ENCODE measurements around the gene PPP2R2C. TPM values are rescaled to one million over a fixed set of nuclear protein-coding genes. Genes with fewer than 3 reads are reported as not detected.

Gene PPP2R2C
- 0.08 and 0.21 TPM in 2 replicates for polyA plus RNA-seq (2012; rRNA removed)
- 0.08 and 0.22 TPM in 2 replicates for polyA plus RNA-seq (2012; cell fraction: cytosol; rRNA removed)
- polyA plus RNA-seq (2012; cell fraction: nucleus; rRNA removed) = 0.05 and 0.19 TPM in 2 replicates

DNA sequence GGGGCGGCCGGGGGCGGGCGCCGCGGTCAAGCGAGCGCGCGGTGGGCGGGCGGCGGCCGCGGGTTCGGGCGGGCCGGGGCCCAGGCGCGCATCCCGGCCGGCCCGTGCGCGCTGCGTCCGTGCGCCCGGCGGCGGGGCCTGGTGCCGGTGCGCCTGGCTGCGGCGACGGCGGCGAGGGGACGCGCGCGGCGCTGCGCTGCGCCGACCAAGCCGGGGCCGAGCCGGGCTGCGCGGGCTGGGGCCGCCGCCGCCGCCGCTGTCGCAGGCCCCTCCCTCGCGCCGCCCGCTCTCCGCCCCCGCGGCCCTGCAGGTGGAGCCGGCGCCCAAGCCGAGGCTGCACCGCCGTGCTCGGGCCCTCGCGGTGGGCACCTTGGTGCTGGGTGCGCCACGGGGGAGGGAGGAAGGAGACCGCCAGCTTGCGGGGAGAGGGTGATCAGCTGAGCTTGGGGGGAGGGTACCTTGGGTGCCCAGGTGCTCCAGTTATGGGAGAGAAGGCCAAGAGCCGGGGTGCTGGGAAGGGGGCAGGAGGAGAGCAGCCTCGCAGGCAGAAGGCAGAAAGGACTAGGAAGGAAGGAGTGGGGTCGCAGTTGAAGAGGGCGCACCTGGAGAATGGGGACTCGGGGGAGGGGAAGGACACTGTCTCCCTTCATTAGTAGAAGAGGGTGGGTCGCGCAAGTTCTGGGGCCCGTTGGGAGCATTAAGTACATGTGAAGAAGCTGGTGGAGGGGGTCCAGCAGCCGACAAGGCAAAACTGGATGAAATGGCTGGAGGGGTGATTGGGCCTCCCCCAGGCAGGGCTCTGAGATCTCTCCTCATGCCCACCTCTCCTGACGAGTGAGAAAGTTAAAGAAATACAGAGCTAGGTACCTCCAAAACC is at the start of gene PPP2R2C:
TSS of gene PPP2R2C (minus strand) at position 228 of the 877 bp plus-strand sequence. CDS start 385 bp downstream, outside the sequence.
- ChIA-PET CTCF (interaction anchor here (0.9 to 4.7 kb wide), 11 partner anchors 12 to 141 kb away, joined by 3 to 59 read pairs (median 4); no protein-coding TSS in a partner anchor), POLR2A (no interaction called here)
- Histone ChIP-seq H4K20me1 (ENCODE audit: insufficient read depth) (no peaks in the 10 kb centered on the region), H3K36me3 (replicated peaks in 1 of 2; ENCODE audit: control insufficient read depth in 1 of 2, insufficient read depth in 2 of 2, low read length in 1 of 2) (no peaks in the 10 kb centered on the region), H2AFZ (ENCODE audit: low read depth) (no peak within 1 kb of the TSS), H3K4me1 (ENCODE audit: control insufficient read depth in 1 of 2, insufficient read depth in 2 of 2, low read depth in 1 of 2, low read length in 1 of 2) (peaks cover 0 to 7% of the 10 kb centered on the region in 2 experiments; a peak in 1 of 4 replicates), H3K4me3 (ENCODE audit: low read depth in 2 of 2, low read length in 1 of 2) (peak within 1 kb of the TSS in 1 of 2 experiments; percentile 49; a peak in 2 of 4 replicates), H3K9me3 (no peaks in the 10 kb centered on the region), H3K4me2 (no peak within 1 kb of the TSS), H3K27me3 (ENCODE audit: insufficient read depth) (peaks cover 13% of the 10 kb centered on the region), H3K27ac (ENCODE audit: low read depth in 2 of 2, low read length in 1 of 2) (no peak within 1 kb of the TSS), H3K9me2 (no peaks in the 10 kb centered on the region), H3K9ac (no peak within 1 kb of the TSS), H3K79me2 (ENCODE audit: insufficient read depth) (no peaks in the 10 kb centered on the region), H3F3A (replicated peaks; ENCODE audit: insufficient read depth) (no peaks in the 10 kb centered on the region)
- peak; percentile 81 for DNase-seq
- WGBS (ENCODE audit: low lambda C conversion rate) = 49% methylated on average over 9 of the region's 86 CpGs
- TF ChIP-seq RCOR1 (IDR thresholded peaks at IDR 0.05; ENCODE audit: low read length) = no peak
- no peak for TF ChIP-seq TCF12 (IDR thresholded peaks at IDR 0.05)
- no peak for TF ChIP-seq MXI1 (IDR thresholded peaks at IDR 0.05; ENCODE audit: low read depth, low read length)
- TF ChIP-seq MEF2A (IDR thresholded peaks at IDR 0.05; ENCODE audit: borderline replicate concordance, low read depth) = no peak
- no peak for TF ChIP-seq ELF1 (IDR thresholded peaks at IDR 0.05)
- no peak for TF ChIP-seq GATA2 (CRISPR knock-in tag; IDR thresholded peaks at IDR 0.05)
- no peak for TF ChIP-seq EZH2phosphoT487 (IDR thresholded peaks at IDR 0.05; ENCODE audit: borderline replicate concordance, low read depth)
- TF ChIP-seq, protein P1, sequence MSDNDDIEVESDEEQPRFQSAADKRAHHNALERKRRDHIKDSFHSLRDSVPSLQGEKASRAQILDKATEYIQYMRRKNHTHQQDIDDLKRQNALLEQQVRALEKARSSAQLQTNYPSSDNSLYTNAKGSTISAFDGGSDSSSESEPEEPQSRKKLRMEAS (IDR thresholded peaks at IDR 0.05; ENCODE audit: low read depth) = no peak
- no peak for TF ChIP-seq USF2 (IDR thresholded peaks at IDR 0.05; ENCODE audit: borderline replicate concordance, low read depth, low read length)
- TF ChIP-seq, protein P2, sequence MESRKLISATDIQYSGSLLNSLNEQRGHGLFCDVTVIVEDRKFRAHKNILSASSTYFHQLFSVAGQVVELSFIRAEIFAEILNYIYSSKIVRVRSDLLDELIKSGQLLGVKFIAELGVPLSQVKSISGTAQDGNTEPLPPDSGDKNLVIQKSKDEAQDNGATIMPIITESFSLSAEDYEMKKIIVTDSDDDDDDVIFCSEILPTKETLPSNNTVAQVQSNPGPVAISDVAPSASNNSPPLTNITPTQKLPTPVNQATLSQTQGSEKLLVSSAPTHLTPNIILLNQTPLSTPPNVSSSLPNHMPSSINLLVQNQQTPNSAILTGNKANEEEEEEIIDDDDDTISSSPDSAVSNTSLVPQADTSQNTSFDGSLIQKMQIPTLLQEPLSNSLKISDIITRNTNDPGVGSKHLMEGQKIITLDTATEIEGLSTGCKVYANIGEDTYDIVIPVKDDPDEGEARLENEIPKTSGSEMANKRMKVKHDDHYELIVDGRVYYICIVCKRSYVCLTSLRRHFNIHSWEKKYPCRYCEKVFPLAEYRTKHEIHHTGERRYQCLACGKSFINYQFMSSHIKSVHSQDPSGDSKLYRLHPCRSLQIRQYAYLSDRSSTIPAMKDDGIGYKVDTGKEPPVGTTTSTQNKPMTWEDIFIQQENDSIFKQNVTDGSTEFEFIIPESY (IDR thresholded peaks at IDR 0.05; ENCODE audit: borderline replicate concordance, low read depth) = no peak
- TF ChIP-seq SIN3A (IDR thresholded peaks at IDR 0.05; ENCODE audit: borderline replicate concordance, low read depth, low read length) = no peak

DNA sequence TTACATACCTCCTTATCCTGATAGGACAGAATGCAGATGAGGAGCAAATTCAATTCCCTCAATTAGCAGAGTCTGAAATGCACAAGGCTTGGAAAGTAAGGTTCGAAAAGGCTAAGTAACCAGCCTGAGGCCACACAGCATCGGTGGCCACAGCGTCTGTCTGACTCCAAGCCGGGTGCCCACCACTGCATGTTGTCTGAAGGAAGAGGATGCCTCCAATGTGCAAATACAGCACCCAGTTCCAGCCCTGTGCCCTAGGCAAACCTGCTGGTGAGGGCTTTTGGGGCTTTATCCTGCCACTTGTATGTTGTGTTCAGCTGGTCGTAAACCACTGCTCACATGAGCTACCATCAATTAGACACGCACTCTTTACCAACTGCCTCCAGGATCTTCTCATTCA is 48.6 kb upstream of the PPP2R2C start:
- Histone ChIP-seq H4K20me1 (ENCODE audit: insufficient read depth) (no peaks in the 10 kb centered on the region), H3F3A (replicated peaks; ENCODE audit: insufficient read depth) (no peaks in the 10 kb centered on the region), H3K4me2 (no peak overlapping the region), H3K36me3 (replicated peaks in 1 of 2; ENCODE audit: control insufficient read depth in 1 of 2, insufficient read depth in 2 of 2, low read length in 1 of 2) (no peaks in the 10 kb centered on the region), H3K4me3 (ENCODE audit: low read depth in 2 of 2, low read length in 1 of 2) (no peak overlapping the region), H3K9me3 (no peaks in the 10 kb centered on the region), H3K79me2 (ENCODE audit: insufficient read depth) (no peaks in the 10 kb centered on the region), H3K4me1 (ENCODE audit: control insufficient read depth in 1 of 2, insufficient read depth in 2 of 2, low read depth in 1 of 2, low read length in 1 of 2) (peaks cover 0 to 13% of the 10 kb centered on the region in 2 experiments; a peak in 1 of 4 replicates), H3K9ac (no peak overlapping the region), H3K27me3 (ENCODE audit: insufficient read depth) (no peaks in the 10 kb centered on the region), H2AFZ (ENCODE audit: low read depth) (no peak overlapping the region), H3K9me2 (no peaks in the 10 kb centered on the region), H3K27ac (ENCODE audit: low read depth in 2 of 2, low read length in 1 of 2) (no peak overlapping the region)
- POLR2A ChIA-PET = no interaction called here
- WGBS (ENCODE audit: low lambda C conversion rate) = 34% methylated on average over 6 of the region's 6 CpGs
- CTCF ChIA-PET = interaction anchor here (0.6 to 3.6 kb wide), 3 partner anchors 25 to 275 kb away, joined by 3 to 16 read pairs (median 4); no protein-coding TSS in a partner anchor
- peak; percentile 56 for DNase-seq
- TF ChIP-seq FOXJ3 (CRISPR knock-in tag; IDR thresholded peaks at IDR 0.05) (no peak), TEAD4 (IDR thresholded peaks at IDR 0.05; ENCODE audit: borderline replicate concordance, insufficient read depth) (no peak), RAD21 (IDR thresholded peaks at IDR 0.05; ENCODE audit: low read length) (no peak), FOSL2 (IDR thresholded peaks at IDR 0.05; ENCODE audit: borderline replicate concordance, low read depth) (no peak), TCF12 (IDR thresholded peaks at IDR 0.05) (no peak), RFX5 (IDR thresholded peaks at IDR 0.05; ENCODE audit: low read length) (no peak), MXI1 (IDR thresholded peaks at IDR 0.05; ENCODE audit: low read depth, low read length) (no peak), CHD2 (IDR thresholded peaks at IDR 0.05; ENCODE audit: low read length, partially characterized antibody) (no peak), POLR2AphosphoS5 (IDR thresholded peaks at IDR 0.05; ENCODE audit: low read depth, low read length) (no peak), FOXM1 (IDR thresholded peaks at IDR 0.05; ENCODE audit: low read depth) (no peak), NFIC (IDR thresholded peaks at IDR 0.05; ENCODE audit: borderline replicate concordance) (no peak), TAF1 (IDR thresholded peaks at IDR 0.05; ENCODE audit: borderline replicate concordance, low read depth, low read length) (no peak)
- TF ChIP-seq, protein P3, sequence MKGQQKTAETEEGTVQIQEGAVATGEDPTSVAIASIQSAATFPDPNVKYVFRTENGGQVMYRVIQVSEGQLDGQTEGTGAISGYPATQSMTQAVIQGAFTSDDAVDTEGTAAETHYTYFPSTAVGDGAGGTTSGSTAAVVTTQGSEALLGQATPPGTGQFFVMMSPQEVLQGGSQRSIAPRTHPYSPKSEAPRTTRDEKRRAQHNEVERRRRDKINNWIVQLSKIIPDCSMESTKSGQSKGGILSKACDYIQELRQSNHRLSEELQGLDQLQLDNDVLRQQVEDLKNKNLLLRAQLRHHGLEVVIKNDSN (IDR thresholded peaks at IDR 0.05; ENCODE audit: borderline replicate concordance, low read depth) = no peak
- TF ChIP-seq, protein P1 (IDR thresholded peaks at IDR 0.05; ENCODE audit: low read depth) = no peak

All from SK-N-SH (cell line).